HCT116 (cell line): Measurements from ENCODE around the gene FOXN3. TPM values are rescaled to one million over a fixed set of nuclear protein-coding genes. Genes with fewer than 3 reads are reported as not detected.

ENCODE experiments used
- ATAC-seq: fragments of 200-7000 bp; cut with Tn5 transposase; 2 replicates; pipeline ENCODE4 v1.9.1; 2020; ENCODE audit warnings: mild to moderate bottlenecking, moderate library complexity
- BruUV-seq: library from RNA; stranded (reverse); fragments of 400-500 nt; replicated peaks from 2 replicates; lab custom pipeline; 2021; lab: Mats Ljungman, UMichigan
- CTCF ChIA-PET: fragments of 300-600 bp; sonication (Branson Sonifier 250); formaldehyde crosslinking; loops from one replicate; lab custom pipeline; 2021; ENCODE audit warnings: antibody characterized with exemption; lab: Charles Lee
- POLR2A ChIA-PET: fragments of 300-600, 350-600 bp; sonication (Branson Sonifier 250); formaldehyde crosslinking; loops from one replicate; lab custom pipeline; 2021; ENCODE audit warnings: antibody characterized with exemption; lab: Charles Lee
- RAD21 ChIA-PET, 2 experiments: fragments of 300-600 bp; sonication (Branson Sonifier 250); formaldehyde crosslinking; loops; one replicate each; lab custom pipeline; 2023; ENCODE audit warnings: low total read pairs in 2 of 2; ENCODE audit not compliant: uncharacterized antibody in 2 of 2, unreplicated experiment in 2 of 2, low non-redundant PET in 1 of 2; lab: Charles Lee
- DNase-seq: peaks from one replicate; pipeline ENCODE4 v3.0.0-alpha.2; 2010; ENCODE audit warnings: low read depth, low spot score
- H2AFZ ChIP-seq: fragments of 200-600 bp; shearing (Covaris generic), sonication (generic); 2 replicates; pipeline ENCODE4 v1.6.1; 2017; ENCODE audit warnings: low read depth, mixed run types, mixed read lengths, antibody characterized with exemption, low read length; ENCODE audit not compliant: poor library complexity, severe bottlenecking
- H3K27ac ChIP-seq: 2 replicates; pipeline ENCODE4 v1.5.1; 2012; ENCODE audit warnings: low read depth, low read length
- H3K27me3 ChIP-seq: fragments of 200-600 bp; sonication (generic); 2 replicates; pipeline ENCODE4 v1.6.1; 2016; ENCODE audit warnings: mixed run types, low read length, mixed read lengths; ENCODE audit not compliant: insufficient read depth
- H3K36me3 ChIP-seq, 2 experiments: fragments of 200-500 bp in 1 of 2; fragments of 200-600 bp in 1 of 2; sonication (Bioruptor generic) in 1 of 2; sonication (generic) in 1 of 2; 2 replicates each; pipeline versions ENCODE4 v1.5.1 to v1.6.1; 2014 to 2016; ENCODE audit warnings: low read length in 2 of 2, inconsistent platforms in 1 of 2, mixed read lengths in 1 of 2, mixed run types in 1 of 2; ENCODE audit not compliant: insufficient read depth in 2 of 2, control insufficient read depth in 1 of 2
- H3K4me1 ChIP-seq, 2 experiments: fragments of 200-600 bp in 1 of 2; sonication (generic) in 1 of 2; 2 replicates each; pipeline versions ENCODE4 v1.5.1 to v1.6.1; 2012 to 2017; ENCODE audit warnings: low read length in 2 of 2, inconsistent platforms in 1 of 2, mild to moderate bottlenecking in 1 of 2, mixed read lengths in 1 of 2, mixed run types in 1 of 2, moderate library complexity in 1 of 2; ENCODE audit not compliant: insufficient read depth in 2 of 2, control insufficient read depth in 1 of 2
- H3K4me2 ChIP-seq: fragments of 200-600 bp; sonication (generic); 2 replicates; pipeline ENCODE4 v1.6.1; 2017; ENCODE audit warnings: mixed run types, low read length, mixed read lengths
- H3K4me3 ChIP-seq, 2 experiments: fragments of 200-600 bp in 1 of 2; sonication (generic) in 1 of 2; replicated peaks in 1 of 2; 2 replicates each; pipeline ENCODE4 v1.5.1; 2011 to 2016; ENCODE audit warnings: low read length in 2 of 2, control low read depth in 1 of 2, low read depth in 1 of 2, mild to moderate bottlenecking in 1 of 2, mixed read lengths in 1 of 2, mixed run types in 1 of 2
- H3K79me2 ChIP-seq: fragments of 200-600 bp; sonication (generic); 2 replicates; pipeline ENCODE4 v1.6.1; 2017; ENCODE audit warnings: mild to moderate bottlenecking, mixed run types, low read length, moderate library complexity, mixed read lengths; ENCODE audit not compliant: insufficient read depth
- H3K9ac ChIP-seq: fragments of 200-600 bp; sonication (generic); 2 replicates; pipeline ENCODE4 v1.6.1; 2016; ENCODE audit warnings: low read length, mixed read lengths
- H3K9me2 ChIP-seq: fragments of 200-600 bp; sonication (generic), shearing (Covaris generic); 2 replicates; pipeline ENCODE4 v1.6.1; 2017; ENCODE audit warnings: mixed run types, mild to moderate bottlenecking, moderate library complexity; ENCODE audit not compliant: insufficient read depth
- H3K9me3 ChIP-seq, 2 experiments: fragments of 200-500 bp in 1 of 2; fragments of 200-600 bp in 1 of 2; sonication (Bioruptor generic) in 1 of 2; sonication (generic) in 1 of 2; 2 replicates each; pipeline ENCODE4 v1.6.1; 2014 to 2017; ENCODE audit warnings: low read length in 2 of 2, mixed read lengths in 2 of 2, inconsistent platforms in 1 of 2, low read depth in 1 of 2, mild to moderate bottlenecking in 1 of 2, mixed run types in 1 of 2, moderate library complexity in 1 of 2; ENCODE audit not compliant: control insufficient read depth in 1 of 2, insufficient read depth in 1 of 2
- H4K20me1 ChIP-seq: fragments of 200-600 bp; sonication (generic), shearing (Covaris generic); 2 replicates; pipeline ENCODE4 v1.6.1; 2017; ENCODE audit warnings: mixed run types, mild to moderate bottlenecking, moderate library complexity; ENCODE audit not compliant: insufficient read depth
- EGR1 ChIP-seq: IDR thresholded peaks from 2 replicates; pipeline ENCODE4 v1.6.1; 2012; ENCODE audit warnings: low read depth
- ELF1 ChIP-seq: IDR thresholded peaks from 2 replicates; pipeline ENCODE4 v1.6.1; 2012; ENCODE audit warnings: low read depth, borderline replicate concordance
- FOSL1 ChIP-seq: IDR thresholded peaks from 2 replicates; pipeline ENCODE4 v1.6.1; 2012; ENCODE audit warnings: low read depth
- SIN3A ChIP-seq: IDR thresholded peaks from 2 replicates; pipeline ENCODE4 v1.6.1; 2012; ENCODE audit warnings: low read depth
- SRF ChIP-seq: IDR thresholded peaks from 2 replicates; pipeline ENCODE4 v1.6.1; 2012; ENCODE audit warnings: low read depth
- TCF7L2 ChIP-seq: IDR thresholded peaks from 2 replicates; pipeline ENCODE4 v1.7.0; 2011; ENCODE audit warnings: borderline replicate concordance, inconsistent platforms; ENCODE audit not compliant: insufficient read depth, insufficient read length; ENCODE audit errors: extremely low read depth
- intact Hi-C: fragments of 100-400 bp; cut with micrococcal nuclease; formaldehyde crosslinking; loops from 2 replicates; pipeline ENCODE4 v1.10.0; 2022
- total RNA-seq: library from RNA; stranded (reverse); gene quantifications from one replicate; pipeline ENCODE4 v1.2.1, GENCODE V29; 2021; ENCODE audit not compliant: unreplicated experiment
- TF ChIP-seq, protein P1 (sequence below): IDR thresholded peaks from 2 replicates; pipeline ENCODE4 v1.6.1; 2012; ENCODE audit warnings: low read depth
- TF ChIP-seq, protein P2 (sequence below): IDR thresholded peaks from 2 replicates; pipeline ENCODE4 v1.6.1; 2011; ENCODE audit warnings: mild to moderate bottlenecking, low read length, moderate library complexity; ENCODE audit not compliant: insufficient replicate concordance; ENCODE audit errors: extremely low read depth
- TF ChIP-seq, protein P3 (sequence below): IDR thresholded peaks from 2 replicates; pipeline ENCODE4 v1.6.1; 2012

Gene FOXN3
- total RNA-seq, 1 experiment from 2014 or later = 20.0 TPM

DNA sequence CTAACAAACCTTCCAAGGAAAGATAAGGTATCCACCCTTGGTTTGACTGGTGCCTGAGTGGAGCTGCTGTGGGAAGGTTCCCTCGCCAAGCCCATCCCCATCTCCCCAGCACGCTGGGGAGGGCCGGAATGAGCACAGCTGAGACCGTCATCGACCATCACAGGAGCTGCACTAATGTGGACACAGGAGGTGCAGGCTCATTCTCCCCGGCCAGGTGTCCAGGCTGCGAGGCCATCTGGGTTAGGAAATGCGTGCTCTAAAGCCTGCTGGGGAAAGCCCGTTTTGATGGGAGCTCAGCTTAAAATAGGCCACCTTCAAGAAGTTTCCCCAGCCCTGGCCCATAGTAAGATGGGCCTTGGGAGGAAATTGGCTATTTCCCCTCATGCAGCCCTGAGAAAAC lies 35.2 kb upstream of the FOXN3 start:
- Histone ChIP-seq H3K27me3 (peaks cover 3% of the 10 kb centered on the region; the same call in 1 of the 2 replicates), H3K36me3 (no peaks in the 10 kb centered on the region), H3K27ac (no peak overlapping the region), H3K4me3 (no peak overlapping the region), H4K20me1 (no peaks in the 10 kb centered on the region), H3K9me3 (no peaks in the 10 kb centered on the region), H3K4me2 (no peak overlapping the region), H3K4me1 (no peaks in the 10 kb centered on the region), H3K9ac (no peak overlapping the region), H3K9me2 (no peaks in the 10 kb centered on the region), H2AFZ (no peak overlapping the region), H3K79me2 (no peaks in the 10 kb centered on the region)
- RAD21 ChIA-PET = no interaction called here
- TF ChIP-seq, protein P1, sequence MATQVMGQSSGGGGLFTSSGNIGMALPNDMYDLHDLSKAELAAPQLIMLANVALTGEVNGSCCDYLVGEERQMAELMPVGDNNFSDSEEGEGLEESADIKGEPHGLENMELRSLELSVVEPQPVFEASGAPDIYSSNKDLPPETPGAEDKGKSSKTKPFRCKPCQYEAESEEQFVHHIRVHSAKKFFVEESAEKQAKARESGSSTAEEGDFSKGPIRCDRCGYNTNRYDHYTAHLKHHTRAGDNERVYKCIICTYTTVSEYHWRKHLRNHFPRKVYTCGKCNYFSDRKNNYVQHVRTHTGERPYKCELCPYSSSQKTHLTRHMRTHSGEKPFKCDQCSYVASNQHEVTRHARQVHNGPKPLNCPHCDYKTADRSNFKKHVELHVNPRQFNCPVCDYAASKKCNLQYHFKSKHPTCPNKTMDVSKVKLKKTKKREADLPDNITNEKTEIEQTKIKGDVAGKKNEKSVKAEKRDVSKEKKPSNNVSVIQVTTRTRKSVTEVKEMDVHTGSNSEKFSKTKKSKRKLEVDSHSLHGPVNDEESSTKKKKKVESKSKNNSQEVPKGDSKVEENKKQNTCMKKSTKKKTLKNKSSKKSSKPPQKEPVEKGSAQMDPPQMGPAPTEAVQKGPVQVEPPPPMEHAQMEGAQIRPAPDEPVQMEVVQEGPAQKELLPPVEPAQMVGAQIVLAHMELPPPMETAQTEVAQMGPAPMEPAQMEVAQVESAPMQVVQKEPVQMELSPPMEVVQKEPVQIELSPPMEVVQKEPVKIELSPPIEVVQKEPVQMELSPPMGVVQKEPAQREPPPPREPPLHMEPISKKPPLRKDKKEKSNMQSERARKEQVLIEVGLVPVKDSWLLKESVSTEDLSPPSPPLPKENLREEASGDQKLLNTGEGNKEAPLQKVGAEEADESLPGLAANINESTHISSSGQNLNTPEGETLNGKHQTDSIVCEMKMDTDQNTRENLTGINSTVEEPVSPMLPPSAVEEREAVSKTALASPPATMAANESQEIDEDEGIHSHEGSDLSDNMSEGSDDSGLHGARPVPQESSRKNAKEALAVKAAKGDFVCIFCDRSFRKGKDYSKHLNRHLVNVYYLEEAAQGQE = no peak
- TF ChIP-seq, protein P2, sequence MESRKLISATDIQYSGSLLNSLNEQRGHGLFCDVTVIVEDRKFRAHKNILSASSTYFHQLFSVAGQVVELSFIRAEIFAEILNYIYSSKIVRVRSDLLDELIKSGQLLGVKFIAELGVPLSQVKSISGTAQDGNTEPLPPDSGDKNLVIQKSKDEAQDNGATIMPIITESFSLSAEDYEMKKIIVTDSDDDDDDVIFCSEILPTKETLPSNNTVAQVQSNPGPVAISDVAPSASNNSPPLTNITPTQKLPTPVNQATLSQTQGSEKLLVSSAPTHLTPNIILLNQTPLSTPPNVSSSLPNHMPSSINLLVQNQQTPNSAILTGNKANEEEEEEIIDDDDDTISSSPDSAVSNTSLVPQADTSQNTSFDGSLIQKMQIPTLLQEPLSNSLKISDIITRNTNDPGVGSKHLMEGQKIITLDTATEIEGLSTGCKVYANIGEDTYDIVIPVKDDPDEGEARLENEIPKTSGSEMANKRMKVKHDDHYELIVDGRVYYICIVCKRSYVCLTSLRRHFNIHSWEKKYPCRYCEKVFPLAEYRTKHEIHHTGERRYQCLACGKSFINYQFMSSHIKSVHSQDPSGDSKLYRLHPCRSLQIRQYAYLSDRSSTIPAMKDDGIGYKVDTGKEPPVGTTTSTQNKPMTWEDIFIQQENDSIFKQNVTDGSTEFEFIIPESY = no peak
- no peak for TF ChIP-seq SIN3A
- no peak for TF ChIP-seq ELF1
- TF ChIP-seq FOSL1 = no peak
- TF ChIP-seq, protein P3, sequence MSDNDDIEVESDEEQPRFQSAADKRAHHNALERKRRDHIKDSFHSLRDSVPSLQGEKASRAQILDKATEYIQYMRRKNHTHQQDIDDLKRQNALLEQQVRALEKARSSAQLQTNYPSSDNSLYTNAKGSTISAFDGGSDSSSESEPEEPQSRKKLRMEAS = no peak
- TF ChIP-seq SRF = no peak
- no peak for TF ChIP-seq TCF7L2
- TF ChIP-seq EGR1 = no peak
- no TSS peak for BruUV-seq
- DNase-seq = no peak
- CTCF ChIA-PET = no interaction called here
- no peak for ATAC-seq
- intact Hi-C loops = no loop called here
- POLR2A ChIA-PET = no interaction called here
